ENCODE data around the gene FOXK1.

FOXK1 gene

GRCh38 chr7:4722960-4723630, 41.0 kb downstream of the FOXK1 start:
- DNase-seq (ENCODE audit: low read depth): no peak

GRCh38 chr7:4724648-4725013, 42.5 kb downstream of the FOXK1 start:
- DNase-seq (ENCODE audit: low read depth): no peak

GRCh38 chr7:4725014-4725849, 43.1 kb downstream of the FOXK1 start:
- DNase-seq (ENCODE audit: low read depth): peak; percentile 48

- no peak for DNase-seq (ENCODE audit: low read depth)
These were observed 43.9 kb downstream of the FOXK1 start for GRCh38 chr7:4725850-4726450.

- DNase-seq (ENCODE audit: low read depth): no peak
These were observed 44.5 kb downstream of the FOXK1 start for GRCh38 chr7:4726566-4726965.

GRCh38 chr7:4727914-4728705, 46.0 kb downstream of the FOXK1 start:
- no peak for DNase-seq (ENCODE audit: low read depth)

- no peak for DNase-seq (ENCODE audit: low read depth)
These were observed 47.2 kb downstream of the FOXK1 start for GRCh38 chr7:4729266-4729665.

GRCh38 chr7:4730276-4730675, 48.2 kb downstream of the FOXK1 start:
- DNase-seq (ENCODE audit: low read depth): no peak

- no peak for DNase-seq (ENCODE audit: low read depth)
These were observed 48.9 kb downstream of the FOXK1 start for GRCh38 chr7:4730971-4731370.

- no peak for DNase-seq (ENCODE audit: low read depth)
These were observed 49.7 kb downstream of the FOXK1 start for GRCh38 chr7:4731803-4732202.

- no peak for DNase-seq (ENCODE audit: low read depth)
These were observed 51.9 kb downstream of the FOXK1 start for GRCh38 chr7:4733936-4734528.

GRCh38 chr7:4734587-4735345, 52.7 kb downstream of the FOXK1 start:
- DNase-seq (ENCODE audit: low read depth): no peak

- no peak for DNase-seq (ENCODE audit: low read depth)
These were observed 55.2 kb downstream of the FOXK1 start for GRCh38 chr7:4737300-4737699.

GRCh38 chr7:4738711-4739527, 56.8 kb downstream of the FOXK1 start:
- DNase-seq (ENCODE audit: low read depth): no peak

- DNase-seq (ENCODE audit: low read depth): no peak
These were observed 57.5 kb downstream of the FOXK1 start for GRCh38 chr7:4739528-4739992.

- DNase-seq (ENCODE audit: low read depth): no peak
These were observed 58.7 kb downstream of the FOXK1 start for GRCh38 chr7:4740796-4741195.

- no peak for DNase-seq (ENCODE audit: low read depth)
These were observed 60.0 kb downstream of the FOXK1 start for GRCh38 chr7:4742051-4742573.

GRCh38 chr7:4742852-4743251, 60.8 kb downstream of the FOXK1 start:
- DNase-seq (ENCODE audit: low read depth): no peak

- peak; percentile 56 for DNase-seq (ENCODE audit: low read depth)
These were observed 62.5 kb downstream of the FOXK1 start for GRCh38 chr7:4744391-4745264.

Measured in stimulated activated CD8-positive, alpha-beta memory T cell treated with anti-CD3 and anti-CD28 coated beads, Interleukin-12 subunit alpha, Interleukin-12 subunit beta, amount 100 ng/mL, for 4 hours (primary cell).